K562 (cell line): ENCODE results near the gene GPR142. TPM values are rescaled to one million over a fixed set of nuclear protein-coding genes. Genes with fewer than 3 reads are reported as not detected.

Experiments
- ATAC-seq: fragments of 200-7000 bp; cut with Tn5 transposase; 3 replicates; pipeline ENCODE4 v1.9.1; 2020; ENCODE audit warnings: moderate library complexity
- BruUV-seq: library from RNA; stranded (reverse); fragments of 400-500 nt; replicated peaks from 2 replicates; lab custom pipeline; 2021; lab: Mats Ljungman, UMichigan
- CTCF ChIA-PET: fragments of 300-600 bp; formaldehyde crosslinking; extraction: SDS; loops from one replicate; lab custom pipeline; 2021; ENCODE audit warnings: low intra/inter-chr PET ratio; lab: Yijun Ruan, JAX
- POLR2A ChIA-PET: fragments of 300-600, 350-650 bp; sonication (Branson Sonifier 250); formaldehyde crosslinking; extraction: SDS; loops from one replicate; lab custom pipeline; 2021; ENCODE audit warnings: antibody characterized with exemption, inconsistent platforms; lab: Yijun Ruan, JAX
- DNase-seq, 4 experiments: peaks; one replicate each; pipeline versions ENCODE4 v3.0.0 to v3.0.0-alpha.2; 2011 to 2018; ENCODE audit warnings: low spot score in 3 of 4, mixed read lengths in 3 of 4; ENCODE audit errors: extremely low read depth in 1 of 4
- FAIRE-seq: peaks from 2 replicates; lab custom pipeline; 2011; peaks lifted over from hg19 to GRCh38; lab: Jason Lieb, UNC
- H2AFZ ChIP-seq: 2 replicates; pipeline ENCODE4 v1.6.0; 2011; ENCODE audit warnings: low read depth, low read length, control low read depth, inconsistent platforms
- H3K27ac ChIP-seq: fragments of 200-600 bp; 3 replicates; pipeline ENCODE4 v1.8.0; 2011; ENCODE audit warnings: low read depth, mild to moderate bottlenecking, control low read depth, inconsistent platforms, low read length, moderate library complexity, mixed read lengths; ENCODE audit errors: extremely low read depth
- H3K27me3 ChIP-seq, 2 experiments: fragments of 300-600 bp in 1 of 2; 2 replicates in 1 of 2; 3 replicates in 1 of 2; pipeline versions ENCODE4 v1.6.0 to v1.8.0; 2011; ENCODE audit warnings: inconsistent platforms in 2 of 2, low read length in 2 of 2, mild to moderate bottlenecking in 1 of 2, mixed read lengths in 1 of 2, moderate library complexity in 1 of 2; ENCODE audit not compliant: control insufficient read depth in 2 of 2, insufficient read depth in 2 of 2
- H3K36me3 ChIP-seq: fragments of 300-600 bp; 3 replicates; pipeline ENCODE4 v1.8.0; 2011; ENCODE audit warnings: mild to moderate bottlenecking, low read length, inconsistent platforms; ENCODE audit not compliant: control insufficient read depth, insufficient read depth
- H3K4me1 ChIP-seq, 2 experiments: fragments of 200-600 bp in 1 of 2; replicated peaks in 1 of 2; 2 replicates in 1 of 2; 3 replicates in 1 of 2; pipeline versions ENCODE4 v1.5.1 to v1.8.0; 2011; ENCODE audit warnings: inconsistent platforms in 2 of 2, low read length in 2 of 2, mild to moderate bottlenecking in 1 of 2, mixed read lengths in 1 of 2, moderate library complexity in 1 of 2; ENCODE audit not compliant: control insufficient read depth in 2 of 2, insufficient read depth in 2 of 2
- H3K4me2 ChIP-seq: 2 replicates; pipeline ENCODE4 v1.6.1; 2011; ENCODE audit warnings: low read length, control low read depth, inconsistent platforms, mixed read lengths; ENCODE audit not compliant: insufficient read depth
- H3K4me3 ChIP-seq: fragments of 200-600 bp; sonication (generic), shearing (Covaris generic); 2 replicates; pipeline ENCODE4 v1.5.1; 2016; ENCODE audit warnings: control low read depth, inconsistent platforms
- H3K79me2 ChIP-seq: fragments of 200-600 bp; 3 replicates; pipeline ENCODE4 v1.8.0; 2011; ENCODE audit warnings: low read length, inconsistent platforms; ENCODE audit not compliant: control insufficient read depth, insufficient read depth
- H3K9ac ChIP-seq, 2 experiments: 2 replicates each; pipeline versions ENCODE4 v1.6.0 to v1.6.1; 2011; ENCODE audit warnings: low read depth in 2 of 2, low read length in 2 of 2, control low read depth in 1 of 2, inconsistent platforms in 1 of 2, mild to moderate bottlenecking in 1 of 2, mixed read lengths in 1 of 2; ENCODE audit not compliant: insufficient read depth in 1 of 2
- H3K9me1 ChIP-seq: one replicate; pipeline ENCODE4 v1.6.0; 2011; ENCODE audit warnings: inconsistent platforms, mild to moderate bottlenecking, low read length, moderate library complexity; ENCODE audit not compliant: control insufficient read depth, insufficient read depth
- H3K9me3 ChIP-seq: replicated peaks from 2 replicates; pipeline ENCODE4 v1.5.1; 2011; ENCODE audit warnings: low read depth, low read length, inconsistent platforms; ENCODE audit not compliant: control insufficient read depth, insufficient read depth
- H4K20me1 ChIP-seq: replicated peaks from 2 replicates; pipeline ENCODE4 v1.6.1; 2011; ENCODE audit warnings: low read length, inconsistent platforms, mixed read lengths; ENCODE audit not compliant: control insufficient read depth, insufficient read depth
- ASH1L ChIP-seq: fragments of 450-650 bp; IDR thresholded peaks from 2 replicates; pipeline ENCODE4 v1.6.1; 2018; ENCODE audit warnings: borderline replicate concordance, mild to moderate bottlenecking, low read depth; ENCODE audit not compliant: partially characterized antibody
- CBX1 ChIP-seq: sonication (generic); IDR thresholded peaks from 2 replicates; pipeline ENCODE4 v1.6.1; 2016; ENCODE audit warnings: antibody characterized with exemption, low read depth, mild to moderate bottlenecking
- CXXC5 ChIP-seq: fragments of 250-450 bp; sonication (Bioruptor Pico); IDR thresholded peaks from 2 replicates; pipeline ENCODE4 v1.8.0; 2022; ENCODE audit warnings: inconsistent platforms, mild to moderate bottlenecking, moderate library complexity
- DEAF1 ChIP-seq: fragments of 450-650 bp; formaldehyde crosslinking; IDR thresholded peaks from 2 replicates; pipeline ENCODE4 v1.4.0; 2020; ENCODE audit warnings: mild to moderate bottlenecking, moderate library complexity
- HSF4 ChIP-seq: fragments of 250-450 bp; sonication (Bioruptor Pico); IDR thresholded peaks from 2 replicates; pipeline ENCODE4 v2.1.2; 2022; ENCODE audit warnings: mild to moderate bottlenecking, moderate library complexity, borderline replicate concordance
- JUNB ChIP-seq: fragments of 450-650 bp; formaldehyde crosslinking; conservative IDR thresholded peaks from 2 replicates; pipeline ENCODE4 v1.4.0; 2020; ENCODE audit warnings: mild to moderate bottlenecking
- POLR2H ChIP-seq: IDR thresholded peaks from 2 replicates; pipeline ENCODE4 v1.6.1; 2016; ENCODE audit warnings: missing genetic modification characterization, low read depth, mild to moderate bottlenecking, control low read depth, missing compliant biosample characterization, moderate library complexity
- RBM14 ChIP-seq: fragments of 200-400 bp; formaldehyde crosslinking; IDR thresholded peaks from 2 replicates; pipeline ENCODE4 v1.6.1; 2018; ENCODE audit warnings: low read depth, mild to moderate bottlenecking, low read length, moderate library complexity, borderline replicate concordance; ENCODE audit not compliant: insufficient read depth
- SNRNP70 ChIP-seq: fragments of 200-400 bp; formaldehyde crosslinking; optimal IDR thresholded peaks from 2 replicates; pipeline ENCODE3; 2017; ENCODE audit warnings: low read depth, low read length
- SP1 ChIP-seq: sonication (generic); formaldehyde crosslinking; IDR thresholded peaks from 2 replicates; pipeline ENCODE4 v1.8.1; 2022; ENCODE audit warnings: mild to moderate bottlenecking, missing genetic modification reagents
- TRIM28 ChIP-seq: fragments of 450-650 bp; IDR thresholded peaks from 2 replicates; pipeline ENCODE4 v1.6.1; 2017
- UBTF ChIP-seq, 2 experiments: IDR thresholded peaks; 2 replicates each; pipeline ENCODE4 v1.6.1; 2012; ENCODE audit warnings: improper control_type of control experiment in 2 of 2, low read depth in 2 of 2, low read length in 2 of 2, borderline replicate concordance in 1 of 2
- VEZF1 ChIP-seq: fragments of 200-800 bp; sonication (Bioruptor generic); IDR thresholded peaks from 2 replicates; pipeline ENCODE4 v1.6.1; 2017; ENCODE audit warnings: missing genetic modification characterization, missing compliant biosample characterization
- XRCC3 ChIP-seq: fragments of 450-650 bp; IDR thresholded peaks from 2 replicates; pipeline ENCODE4 v1.6.1; 2017; ENCODE audit warnings: mild to moderate bottlenecking, moderate library complexity
- ZNF124 ChIP-seq: sonication (generic); formaldehyde crosslinking; IDR thresholded peaks from 2 replicates; pipeline ENCODE4 v1.8.1; 2022; ENCODE audit warnings: missing genetic modification reagents
- ZNF830 ChIP-seq: fragments of 250-450 bp; sonication (Bioruptor Pico); IDR thresholded peaks from 2 replicates; pipeline ENCODE4 v1.5.0; 2021; ENCODE audit warnings: mild to moderate bottlenecking
- WGBS: fragments of 100-300 bp; shearing (Covaris generic); methylation state at CpG from one replicate; pipeline ENCODE4 v1.1.6; 2016; ENCODE audit warnings: low coverage, mixed read lengths; ENCODE audit not compliant: insufficient coverage; ENCODE audit errors: missing lambda C conversion rate; 5-methylcytosine and 5-hydroxymethylcytosine counted together
- in situ Hi-C: fragments of 300-500 bp; cut with MboI; formaldehyde crosslinking; loops from 4 replicates; pipeline ENCODE4 v1.15.0; 2018; ENCODE audit warnings: inconsistent platforms, mixed read lengths
- intact Hi-C: fragments of 100-400 bp; cut with micrococcal nuclease; formaldehyde crosslinking; loops from 2 replicates; pipeline ENCODE4 v1.14.2; 2022
- polyA plus RNA-seq, 8 experiments: library from polyadenylated mRNA; depleted of rRNA in 4 of 8; stranded (reverse) in 5 of 8; unstranded in 3 of 8; fragments of >200 nt; fragmentation: Nextera tagmentation in 2 of 8; fragmentation: Illumina TruSeq in 1 of 8; extraction: Ambion mirVana in 2 of 8; extraction: Trizol in 1 of 8; gene quantifications; 2 replicates each; pipeline versions ENCODE4 v1.2.1 to v1.2.3, GENCODE V29; 2011 to 2014; ENCODE audit warnings: inconsistent platforms in 1 of 8, missing spikeins in 1 of 8
- total RNA-seq, 7 experiments: library from RNA; depleted of rRNA in 6 of 7; stranded (reverse); fragments of >200 nt in 6 of 7; fragmentation: Illumina TruSeq in 2 of 7; extraction: Trizol in 2 of 7; gene quantifications; 2 replicates each; pipeline versions ENCODE4 v1.2.1 to v1.2.3, GENCODE V29; 2011 to 2021; ENCODE audit warnings: low replicate concordance in 1 of 7

The GPR142 gene
- total and polyA plus RNA-seq, 9 of the 15 experiments (the other 6 are each of a cell fraction or from before 2014, with no cell fraction given), result not detected

- DNase-seq, result peak; percentile 31 to 48 (median 38)
- TF ChIP-seq UBTF (IDR thresholded peaks at IDR 0.05; ENCODE audit: borderline replicate concordance in 1 of 2, low read depth in 2 of 2, low read length in 2 of 2), result peak; percentile 42 to 68; a peak in 1 of 4 replicates
- TF ChIP-seq VEZF1 (CRISPR knock-in tag), result peak; percentile 46
- no peak for TF ChIP-seq ZNF830
- TF ChIP-seq ZNF124 (CRISPR knock-in tag), result no peak
- TF ChIP-seq SP1 (CRISPR knock-in tag), result no peak
- TF ChIP-seq DEAF1 (CRISPR knock-in tag), result no peak
- peak; percentile 49 for TF ChIP-seq CXXC5 (CRISPR knock-in tag)
- TF ChIP-seq XRCC3, result no peak
- no peak for TF ChIP-seq HSF4 (CRISPR knock-in tag)
- TF ChIP-seq SNRNP70, result no peak
- no peak for TF ChIP-seq POLR2H (tag)
- TF ChIP-seq ASH1L, result no peak
- TF ChIP-seq JUNB (CRISPR knock-in tag), result no peak
- no peak for TF ChIP-seq RBM14
- TF ChIP-seq TRIM28, result no peak
- TF ChIP-seq CBX1, result no peak
These were observed 15.6 kb upstream of the GPR142 start for GRCh38 chr17:74351552-74352210.

More at GRCh38 chr17:74351552-74352210, 15.6 kb upstream of the GPR142 start:
- Histone ChIP-seq H3K9ac (no peak overlapping the region), H3K27ac (no peak overlapping the region), H3K27me3 (peaks cover 43 to 96% of the 10 kb centered on the region in 2 experiments), H2AFZ (no peak overlapping the region), H3K9me3 (no peaks in the 10 kb centered on the region), H3K36me3 (no peaks in the 10 kb centered on the region), H3K79me2 (no peaks in the 10 kb centered on the region), H4K20me1 (peaks cover 7% of the 10 kb centered on the region; the same call in 1 of the 2 replicates), H3K9me1 (no peaks in the 10 kb centered on the region), H3K4me3 (no peak overlapping the region), H3K4me2 (no peak overlapping the region), H3K4me1 (peaks cover 0 to 36% of the 10 kb centered on the region in 2 experiments; a peak in 2 of 5 replicates)
- POLR2A ChIA-PET, result interaction anchor here (0.9 to 1.3 kb wide), 2 partner anchors 46 to 147 kb away, joined by 3 to 6 read pairs; no protein-coding TSS in a partner anchor
- WGBS, result 3% methylated on average over 33 of the region's 55 CpGs
- intact Hi-C loops, result no loop called here
- ATAC-seq (peak; percentile 62), FAIRE-seq (no peak)
- CTCF ChIA-PET, result no interaction called here
- no TSS peak for BruUV-seq
- in situ Hi-C loops, result loop anchor here (5.0 kb wide), 1 partner anchor 139 kb away; the partner anchor contains the start of gene TTYH2
